Measurements from ENCODE around the gene IL1RL1.

Gene IL1RL1

GRCh38 chr2:102337481-102338386 is 26.4 kb downstream of the IL1RL1 start:
- DNase-seq = no peak

- DNase-seq = no peak
Observed at GRCh38 chr2:102340778-102341177, 29.4 kb downstream of the IL1RL1 start.

DNA sequence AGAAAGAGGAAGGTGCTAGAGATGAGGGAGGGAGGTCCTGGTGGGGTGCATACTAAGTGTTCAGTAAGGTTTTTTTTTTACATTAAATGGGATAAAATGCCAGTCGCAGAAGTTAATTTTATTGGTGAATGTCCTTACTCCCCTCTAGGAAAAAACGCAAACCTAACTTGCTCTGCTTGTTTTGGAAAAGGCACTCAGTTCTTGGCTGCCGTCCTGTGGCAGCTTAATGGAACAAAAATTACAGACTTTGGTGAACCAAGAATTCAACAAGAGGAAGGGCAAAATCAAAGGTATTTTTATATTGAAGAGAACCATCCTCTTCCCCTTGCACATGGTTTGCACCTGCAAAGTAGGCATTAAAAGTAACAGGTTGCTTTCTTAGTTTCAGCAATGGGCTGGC is 31.5 kb downstream of the IL1RL1 start:
- DNase-seq = no peak

- no peak for DNase-seq
Observed at GRCh38 chr2:102344397-102344796, 33.0 kb downstream of the IL1RL1 start.

DNA sequence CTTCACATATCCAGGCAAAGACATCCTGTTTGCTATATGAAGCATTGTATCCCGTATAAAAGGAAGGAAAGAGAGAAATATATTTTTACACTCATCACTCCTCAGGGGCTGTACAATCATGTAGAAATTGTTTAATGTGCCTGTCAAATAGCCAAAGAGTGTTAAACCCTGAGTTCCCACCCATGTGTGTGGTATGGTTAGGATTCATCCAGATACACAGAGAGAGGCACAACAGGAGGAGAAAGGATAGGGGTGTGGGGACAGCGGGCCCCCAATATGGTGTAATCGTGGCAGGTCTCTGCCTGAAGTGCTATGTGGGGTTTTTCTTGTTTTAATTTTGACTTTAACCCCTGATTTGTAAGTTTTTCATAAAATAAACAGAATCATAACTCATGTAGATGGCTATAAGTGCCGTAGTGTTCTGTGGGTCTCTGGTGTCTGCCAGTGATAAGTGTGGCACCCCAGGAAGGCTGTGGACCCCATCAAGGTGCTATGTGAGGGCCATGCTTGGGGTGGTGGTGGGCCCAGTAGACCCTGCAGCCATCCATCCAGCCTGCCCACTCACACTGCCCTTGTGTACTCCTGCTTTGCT is 34.1 kb downstream of the IL1RL1 start:
- no peak for DNase-seq

DNA sequence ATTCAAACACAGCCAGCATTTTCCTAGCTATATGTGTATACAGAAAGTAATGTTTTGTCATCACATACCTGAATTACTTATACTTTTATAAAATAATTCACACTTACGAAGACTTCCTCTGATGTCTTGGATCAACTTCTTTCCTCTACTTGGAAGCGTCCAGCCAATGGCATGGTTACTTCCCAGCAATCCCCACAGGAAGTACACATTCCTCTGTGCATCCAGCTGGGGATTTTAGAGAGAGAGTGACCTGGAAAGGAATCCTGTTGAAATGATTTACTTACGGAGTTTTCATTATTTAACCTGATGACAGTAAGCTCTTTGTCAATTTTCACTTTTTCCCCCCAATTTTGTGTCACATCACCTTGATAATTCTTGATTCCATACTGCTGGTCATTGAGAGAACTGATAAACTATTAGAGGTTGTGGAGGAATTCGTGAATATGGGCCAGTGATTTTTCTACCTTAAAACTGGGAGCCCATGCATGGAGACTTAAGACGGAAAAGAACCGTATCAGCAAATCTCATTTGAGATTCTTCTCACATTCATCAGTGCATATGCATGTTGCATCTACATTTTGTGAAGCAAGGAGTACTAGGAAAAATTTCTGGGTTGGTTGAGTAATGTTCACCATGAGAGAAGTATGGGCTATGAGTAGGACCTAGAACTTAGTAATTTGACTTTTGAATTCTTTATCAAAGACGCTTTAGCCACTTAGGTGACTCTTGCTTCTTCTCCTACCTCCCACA is 35.2 kb downstream of the IL1RL1 start:
- DNase-seq = no peak

DNA sequence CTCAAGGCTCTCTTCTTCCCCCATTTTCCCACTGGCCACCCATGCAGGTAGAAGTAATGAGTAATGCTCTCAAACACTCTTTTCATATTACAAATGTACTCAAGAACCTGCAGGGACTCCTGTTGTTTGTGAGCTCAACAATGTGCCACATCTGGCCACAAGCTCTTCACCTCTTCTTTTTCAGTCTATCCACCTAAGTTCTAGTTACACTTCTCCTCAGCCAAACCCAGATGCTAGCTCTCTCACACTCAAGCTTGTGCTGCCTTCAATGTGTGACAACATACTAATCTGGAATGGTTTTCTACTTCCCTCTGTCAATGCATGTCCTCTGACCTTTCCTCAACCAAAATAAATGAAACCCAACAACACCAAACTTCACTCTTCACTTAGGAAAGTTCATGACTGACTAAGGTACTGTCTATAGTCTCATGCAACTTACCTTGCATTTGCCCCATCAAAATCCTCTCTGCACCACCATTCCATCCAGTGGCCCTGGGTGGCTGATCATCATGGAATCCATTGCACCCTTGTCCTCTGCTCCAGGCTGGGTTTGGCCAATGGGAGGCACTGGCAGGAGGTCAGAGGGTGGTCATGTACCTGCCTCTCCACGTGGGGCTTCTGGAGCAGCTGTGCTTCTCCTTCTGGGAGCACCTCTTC is 38.9 kb downstream of the IL1RL1 start:
- no peak for DNase-seq

DNA sequence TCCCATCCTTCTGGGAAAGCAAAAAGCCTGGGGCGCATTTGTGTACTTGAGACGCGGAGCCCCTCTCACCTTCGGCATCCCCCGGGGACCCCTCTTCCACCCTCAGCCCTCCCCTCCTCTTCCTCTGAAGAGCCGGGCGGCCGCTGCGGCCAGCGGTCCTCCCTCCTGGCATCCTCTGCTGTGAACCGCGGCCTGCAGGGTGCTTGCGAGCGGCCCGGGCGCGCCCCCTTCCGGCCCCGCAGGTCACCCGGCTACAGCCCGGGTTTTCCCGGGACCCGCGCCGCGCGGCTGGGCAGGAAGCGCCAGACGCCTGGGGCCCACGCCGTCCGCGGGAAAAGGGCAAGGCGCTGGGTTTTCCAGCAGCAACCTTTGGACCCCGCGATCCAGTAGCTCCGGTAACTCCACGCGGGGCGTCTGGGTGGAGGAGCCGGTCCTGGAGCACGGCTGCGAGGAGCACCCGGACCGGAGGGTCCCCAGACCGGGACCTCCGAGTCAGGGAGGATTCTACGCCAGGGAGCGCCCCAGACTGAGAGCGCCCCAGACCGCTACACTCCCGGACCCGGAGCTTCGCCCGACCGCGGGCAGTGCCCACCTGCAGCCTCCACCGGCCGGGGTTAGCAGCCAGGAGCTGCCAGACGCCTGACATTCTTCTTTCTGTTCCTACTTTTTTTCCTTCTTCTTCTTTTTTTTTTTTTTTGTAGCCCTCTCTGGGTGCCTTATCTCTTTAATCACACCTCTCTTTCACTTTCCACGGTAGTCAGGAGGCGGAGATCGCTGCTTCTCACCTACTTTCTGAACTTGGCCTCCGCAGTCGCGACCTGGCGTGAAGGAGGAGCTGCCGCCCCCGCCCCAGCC is 44.4 kb downstream of the IL1RL1 start, which contains the start of gene IL18R1:
Gene IL18R1, plus strand, starts transcription at position 271 of the 855 bp plus-strand sequence. CDS start 6,865 bp downstream, outside the sequence.
- peak; percentile 33 for DNase-seq

GRCh38 chr2:102356381-102356712 is 45.0 kb downstream of the IL1RL1 start:
- DNase-seq = no peak

DNA sequence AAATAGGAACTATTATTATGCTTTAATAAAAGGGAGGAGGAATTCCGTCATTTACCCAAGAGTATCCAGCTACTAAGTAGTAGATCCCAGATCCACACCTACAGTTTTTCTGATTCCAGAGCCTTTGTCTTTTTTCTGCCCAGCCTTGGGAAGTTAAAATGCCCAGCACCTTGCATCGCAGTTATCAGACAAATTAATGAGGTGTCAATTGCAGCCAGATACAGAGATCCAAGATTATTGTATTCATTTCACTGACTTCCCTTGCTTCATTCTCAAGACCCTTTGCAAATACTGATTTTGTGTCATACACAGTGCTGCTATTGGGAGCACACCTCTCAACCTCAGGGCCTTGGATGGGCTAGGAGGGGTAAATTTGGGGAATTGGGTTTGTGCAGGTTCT is 45.4 kb downstream of the IL1RL1 start:
- DNase-seq = no peak

- no peak for DNase-seq
Observed at GRCh38 chr2:102357937-102358336, 46.6 kb downstream of the IL1RL1 start.

DNA sequence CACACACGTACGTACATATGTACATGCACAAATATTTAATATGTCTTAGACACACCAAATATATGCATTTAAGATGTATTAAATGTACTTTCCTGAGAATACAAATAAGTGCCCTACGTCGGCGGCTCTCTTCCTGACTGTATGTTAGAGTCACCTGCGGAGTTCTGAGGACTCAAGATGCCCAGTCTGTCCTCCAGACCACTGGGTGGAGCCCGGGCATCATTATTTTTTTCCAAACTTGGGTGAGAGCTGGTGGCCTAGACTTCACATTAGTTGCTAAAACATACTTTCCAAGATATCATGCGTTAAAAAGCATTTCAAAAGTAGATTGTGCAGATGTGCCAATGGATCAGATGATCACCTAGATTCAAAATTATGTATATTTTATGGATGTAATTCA is 47.1 kb downstream of the IL1RL1 start:
- no peak for DNase-seq

- no peak for DNase-seq
Observed at GRCh38 chr2:102359527-102359926, 48.2 kb downstream of the IL1RL1 start.

DNA sequence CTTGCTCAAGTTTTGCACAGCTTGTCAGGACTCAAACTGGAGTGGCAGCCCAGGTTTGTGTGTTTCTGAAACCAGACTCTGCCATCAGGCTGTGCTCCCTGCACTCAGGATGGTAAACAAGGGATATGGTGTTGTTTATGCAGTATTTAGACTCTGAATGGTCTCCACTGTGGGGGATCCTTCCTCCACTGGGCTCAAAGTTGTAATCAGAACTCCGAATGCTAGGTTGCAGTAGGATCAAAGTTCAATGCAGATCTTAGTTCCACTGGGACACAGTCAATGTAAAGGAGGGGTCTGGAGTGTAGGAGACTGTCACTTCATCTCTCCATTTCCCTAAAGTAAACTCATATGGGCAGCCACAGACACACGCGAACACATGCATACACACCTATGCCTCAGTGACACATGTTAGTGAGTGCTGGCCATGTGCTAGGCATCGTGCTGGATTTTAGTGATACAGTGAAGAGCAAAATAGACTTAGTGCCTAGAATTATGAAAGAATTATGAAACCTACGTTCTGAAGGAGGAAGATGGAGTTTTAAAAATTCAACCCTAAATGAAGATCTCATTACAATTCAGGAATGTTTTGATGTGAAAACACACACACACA is 50.4 kb downstream of the IL1RL1 start:
- no peak for DNase-seq

DNA sequence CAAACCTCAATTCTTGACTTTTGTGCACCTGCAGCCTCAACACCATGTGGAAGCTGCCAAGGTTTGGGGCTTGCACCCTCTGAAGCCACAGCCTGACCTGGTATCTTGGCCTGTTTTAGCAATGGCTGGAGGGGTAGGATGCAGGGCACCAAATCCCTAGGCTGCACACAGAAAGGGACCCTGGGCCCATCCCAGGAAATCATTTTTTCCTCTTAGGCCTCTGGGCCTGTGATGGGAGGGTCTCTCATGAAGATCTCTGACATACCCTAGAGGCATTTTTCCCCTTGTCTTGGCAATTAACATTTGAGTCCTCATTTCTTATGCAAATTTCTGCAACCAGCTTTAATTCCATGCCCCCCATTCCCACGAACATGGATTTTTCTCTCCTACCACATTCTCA is 54.4 kb downstream of the IL1RL1 start:
- no peak for DNase-seq

- DNase-seq = no peak
Observed at GRCh38 chr2:102366406-102367112, 55.2 kb downstream of the IL1RL1 start.

GRCh38 chr2:102367331-102367971 is 56.1 kb downstream of the IL1RL1 start:
- DNase-seq = no peak

GRCh38 chr2:102368461-102369109 is 57.2 kb downstream of the IL1RL1 start:
- DNase-seq = no peak

DNA sequence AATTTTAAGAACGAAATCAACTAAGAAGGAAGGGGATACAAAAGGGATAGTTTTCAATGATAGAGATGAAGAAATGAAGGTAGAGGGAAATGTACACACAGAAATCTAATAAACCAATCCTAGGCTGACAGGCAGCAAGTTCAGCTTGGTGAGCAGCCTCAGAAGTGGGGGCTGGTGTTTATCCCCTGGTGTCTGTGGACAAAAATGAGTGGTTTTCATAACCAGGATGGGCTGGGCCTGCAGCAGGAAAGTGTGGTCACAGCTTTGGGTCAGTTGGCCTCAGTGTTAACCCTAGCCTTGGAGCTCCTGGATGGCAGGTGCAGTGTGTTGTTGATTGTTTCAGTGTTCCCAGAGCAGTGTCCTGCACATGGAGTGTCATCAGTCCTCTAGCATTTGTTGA is 58.5 kb downstream of the IL1RL1 start:
- DNase-seq = no peak

GRCh38 chr2:102376052-102376591 is 64.8 kb downstream of the IL1RL1 start:
- no peak for DNase-seq
